Fibroblast of pulmonary artery (primary cell): ENCODE measurements around the gene TMPRSS2.

Experiments
- DNase-seq: peaks from one replicate; pipeline ENCODE4 v3.0.0-alpha.2; 2010; ENCODE audit warnings: low read depth
- H3K4me3 ChIP-seq: replicated peaks from 2 replicates; pipeline ENCODE4 v1.5.1; 2011; ENCODE audit warnings: low read depth, mild to moderate bottlenecking, control low read depth, low read length, moderate library complexity
- TF ChIP-seq, protein P1 (sequence below): IDR thresholded peaks from 2 replicates; pipeline ENCODE4 v1.5.1; 2011; ENCODE audit warnings: mild to moderate bottlenecking, control low read depth, low read length, inconsistent platforms; ENCODE audit errors: missing control alignments

Gene TMPRSS2

DNA sequence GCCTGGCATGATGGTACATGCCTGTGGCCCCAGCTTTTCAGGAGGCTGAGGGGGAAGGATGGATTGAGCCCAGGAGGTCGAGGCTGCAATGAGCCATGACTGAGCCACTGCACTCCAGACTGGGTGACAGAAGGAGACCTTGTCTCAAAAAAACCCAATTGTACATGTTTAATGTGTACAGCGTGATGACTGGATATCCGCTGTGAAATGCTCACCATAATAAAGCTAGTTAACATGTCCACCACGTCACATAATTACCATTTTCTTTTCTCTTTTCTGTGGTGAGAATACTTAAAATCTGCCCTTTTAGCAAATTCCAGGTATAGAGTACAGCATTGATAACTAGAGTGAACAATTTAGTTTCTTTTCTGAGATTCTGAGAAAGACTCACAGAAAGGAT, 24.0 kb downstream of the TMPRSS2 start:
- no peak overlapping the region for H3K4me3 ChIP-seq
- TF ChIP-seq, protein P1, sequence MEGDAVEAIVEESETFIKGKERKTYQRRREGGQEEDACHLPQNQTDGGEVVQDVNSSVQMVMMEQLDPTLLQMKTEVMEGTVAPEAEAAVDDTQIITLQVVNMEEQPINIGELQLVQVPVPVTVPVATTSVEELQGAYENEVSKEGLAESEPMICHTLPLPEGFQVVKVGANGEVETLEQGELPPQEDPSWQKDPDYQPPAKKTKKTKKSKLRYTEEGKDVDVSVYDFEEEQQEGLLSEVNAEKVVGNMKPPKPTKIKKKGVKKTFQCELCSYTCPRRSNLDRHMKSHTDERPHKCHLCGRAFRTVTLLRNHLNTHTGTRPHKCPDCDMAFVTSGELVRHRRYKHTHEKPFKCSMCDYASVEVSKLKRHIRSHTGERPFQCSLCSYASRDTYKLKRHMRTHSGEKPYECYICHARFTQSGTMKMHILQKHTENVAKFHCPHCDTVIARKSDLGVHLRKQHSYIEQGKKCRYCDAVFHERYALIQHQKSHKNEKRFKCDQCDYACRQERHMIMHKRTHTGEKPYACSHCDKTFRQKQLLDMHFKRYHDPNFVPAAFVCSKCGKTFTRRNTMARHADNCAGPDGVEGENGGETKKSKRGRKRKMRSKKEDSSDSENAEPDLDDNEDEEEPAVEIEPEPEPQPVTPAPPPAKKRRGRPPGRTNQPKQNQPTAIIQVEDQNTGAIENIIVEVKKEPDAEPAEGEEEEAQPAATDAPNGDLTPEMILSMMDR, result no peak
- no peak for DNase-seq

DNA sequence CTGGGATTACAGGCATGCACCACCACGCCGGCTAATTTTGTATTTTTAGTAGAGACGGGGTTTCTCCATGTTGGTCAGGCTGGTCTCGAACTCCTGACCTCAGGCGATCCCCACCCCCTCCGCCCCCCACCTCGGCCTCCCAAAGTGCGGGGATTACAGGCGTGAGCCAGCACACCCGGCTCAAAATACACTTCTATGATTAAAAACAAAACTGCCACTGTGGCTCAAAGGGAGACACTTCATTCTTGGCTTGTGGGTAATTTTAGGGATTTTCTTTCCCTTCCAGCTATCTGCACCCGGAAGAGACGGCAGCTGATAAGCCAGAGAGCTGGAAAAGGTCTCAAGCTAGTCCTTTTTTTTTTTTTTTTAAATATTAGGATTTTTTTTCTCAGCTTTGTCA, 24.5 kb downstream of the TMPRSS2 start:
- TF ChIP-seq, protein P1, result no peak
- DNase-seq, result no peak
- H3K4me3 ChIP-seq, result no peak overlapping the region

DNA sequence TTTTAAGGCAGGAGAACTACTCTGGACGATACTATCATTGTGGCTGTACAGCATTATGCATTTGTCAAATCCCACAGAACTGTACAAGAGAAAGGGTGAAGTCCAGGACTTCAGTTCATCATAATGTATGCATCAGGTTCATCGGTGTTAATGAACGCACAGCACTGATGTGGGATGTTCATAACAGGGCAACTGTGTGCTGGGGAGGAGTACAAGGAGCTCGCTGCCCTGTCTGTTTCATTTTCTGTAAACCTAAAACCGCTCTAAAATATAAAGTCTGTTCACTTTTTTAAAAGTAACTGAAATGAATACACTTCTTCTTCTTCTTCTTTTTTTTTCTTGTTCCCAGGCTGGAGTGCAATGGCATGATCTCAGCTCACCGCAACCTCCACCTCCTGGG, 25.0 kb downstream of the TMPRSS2 start:
- H3K4me3 ChIP-seq, result no peak overlapping the region
- TF ChIP-seq, protein P1, result no peak
- DNase-seq, result no peak

DNA sequence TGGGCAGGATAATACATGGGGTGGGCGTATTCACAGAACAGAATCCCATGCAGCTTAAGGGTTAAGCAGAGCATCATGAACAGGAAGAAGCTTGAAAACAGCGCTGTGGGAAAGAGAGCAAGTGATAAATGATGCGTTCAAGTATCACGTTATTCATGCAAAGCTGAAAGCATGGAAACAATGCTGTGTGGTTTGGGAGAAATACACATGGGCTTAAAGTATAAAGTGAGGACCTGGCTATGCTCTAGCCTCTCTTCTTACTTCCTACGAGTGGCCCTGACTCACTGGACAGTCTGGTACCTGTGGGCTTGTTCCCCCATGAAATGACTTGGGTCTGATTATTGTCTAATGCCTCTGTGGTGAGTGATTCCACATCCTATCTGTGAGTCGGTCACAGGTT, 25.7 kb downstream of the TMPRSS2 start:
- no peak for DNase-seq
- TF ChIP-seq, protein P1, result no peak
- H3K4me3 ChIP-seq, result no peak overlapping the region

DNA sequence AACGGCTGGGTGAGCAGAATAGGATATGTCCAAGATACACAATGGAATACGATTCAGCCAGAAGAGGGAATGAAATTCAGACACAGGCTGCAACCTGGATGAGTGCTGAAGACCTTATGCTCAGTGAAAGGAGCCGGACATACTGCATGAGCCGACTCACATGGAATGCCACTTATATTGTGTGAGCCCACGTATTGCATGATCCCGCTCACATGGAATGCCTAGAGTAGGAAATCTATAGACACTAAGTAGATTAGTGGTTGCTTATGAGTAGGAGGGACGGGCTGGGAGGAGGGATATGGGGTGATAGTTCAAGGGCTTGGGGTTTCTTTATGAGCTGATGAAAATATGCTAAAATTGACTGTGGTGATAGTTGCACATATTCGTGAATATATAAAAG, 26.8 kb downstream of the TMPRSS2 start:
- H3K4me3 ChIP-seq, result no peak overlapping the region
- TF ChIP-seq, protein P1, result no peak
- peak; percentile 7 for DNase-seq

DNA sequence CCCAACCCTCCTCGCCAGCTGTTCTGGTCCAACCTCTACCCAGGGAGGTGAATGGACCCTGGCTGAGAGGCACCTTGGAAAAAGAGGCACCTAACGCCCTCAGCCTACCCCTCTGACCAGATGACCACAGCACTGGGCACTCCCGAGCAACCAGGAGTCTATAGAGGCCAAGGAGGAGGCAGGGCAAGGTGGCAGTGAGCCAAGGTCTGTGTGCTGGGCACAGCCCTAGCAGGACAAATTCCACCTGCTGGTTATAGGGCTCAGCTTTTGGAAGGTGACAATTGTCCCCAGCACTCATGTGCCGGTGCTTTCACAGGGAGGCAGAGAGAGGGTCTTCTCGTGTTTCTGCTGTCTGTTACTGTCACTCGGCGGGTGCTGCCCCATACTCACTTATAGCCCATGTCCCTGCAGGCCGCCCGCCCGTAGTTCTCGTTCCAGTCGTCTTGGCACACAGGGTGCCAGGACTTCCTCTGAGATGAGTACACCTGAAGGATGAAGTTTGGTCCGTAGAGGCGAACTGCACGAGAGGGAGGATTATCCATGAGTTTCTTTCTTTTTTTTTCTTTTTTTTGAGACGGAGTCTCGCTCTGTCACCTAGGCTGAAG, 27.8 kb downstream of the TMPRSS2 start:
- DNase-seq, result no peak
- no peak overlapping the region for H3K4me3 ChIP-seq
- TF ChIP-seq, protein P1, result no peak

DNA sequence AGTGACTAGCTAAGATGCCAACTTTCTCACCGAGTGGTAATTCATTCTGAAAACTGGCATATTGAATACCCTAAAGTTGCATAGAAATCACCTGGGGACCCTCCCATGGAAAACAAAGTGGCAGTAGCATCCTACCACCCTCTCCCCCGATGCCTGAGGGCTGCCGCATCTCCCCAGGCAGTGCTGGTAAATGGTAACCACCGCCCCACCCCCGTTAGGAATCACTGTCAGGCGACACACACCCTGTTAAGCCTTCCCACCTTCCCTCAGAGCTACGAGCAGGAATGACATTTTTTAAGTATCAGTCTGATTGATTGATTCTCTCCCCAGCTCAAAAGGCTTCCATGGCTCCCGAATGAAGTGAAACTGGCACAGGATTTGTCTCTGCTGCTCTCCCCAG, 28.3 kb downstream of the TMPRSS2 start:
- no peak for DNase-seq
- no peak overlapping the region for H3K4me3 ChIP-seq
- TF ChIP-seq, protein P1, result no peak
